HCT116 (cell line): ENCODE results near the gene DOCK1.

Experiments
- SIN3A ChIP-seq: IDR thresholded peaks from 2 replicates; pipeline ENCODE4 v1.6.1; 2012; ENCODE audit warnings: low read depth
- TF ChIP-seq, protein P1 (sequence below), 3 experiments: fragments of 200-600 bp in 1 of 3; sonication (generic) in 1 of 3; IDR thresholded peaks in 2 of 3; conservative IDR thresholded peaks in 1 of 3; 2 replicates each; pipeline ENCODE4 v1.5.1; 2012 to 2017; ENCODE audit warnings: low read depth in 2 of 3, low read length in 2 of 3, antibody characterized with exemption in 1 of 3, borderline replicate concordance in 1 of 3, control low read depth in 1 of 3, mild to moderate bottlenecking in 1 of 3, mixed read lengths in 1 of 3, mixed run types in 1 of 3, moderate library complexity in 1 of 3; ENCODE audit not compliant: insufficient read depth in 1 of 3

DNA sequence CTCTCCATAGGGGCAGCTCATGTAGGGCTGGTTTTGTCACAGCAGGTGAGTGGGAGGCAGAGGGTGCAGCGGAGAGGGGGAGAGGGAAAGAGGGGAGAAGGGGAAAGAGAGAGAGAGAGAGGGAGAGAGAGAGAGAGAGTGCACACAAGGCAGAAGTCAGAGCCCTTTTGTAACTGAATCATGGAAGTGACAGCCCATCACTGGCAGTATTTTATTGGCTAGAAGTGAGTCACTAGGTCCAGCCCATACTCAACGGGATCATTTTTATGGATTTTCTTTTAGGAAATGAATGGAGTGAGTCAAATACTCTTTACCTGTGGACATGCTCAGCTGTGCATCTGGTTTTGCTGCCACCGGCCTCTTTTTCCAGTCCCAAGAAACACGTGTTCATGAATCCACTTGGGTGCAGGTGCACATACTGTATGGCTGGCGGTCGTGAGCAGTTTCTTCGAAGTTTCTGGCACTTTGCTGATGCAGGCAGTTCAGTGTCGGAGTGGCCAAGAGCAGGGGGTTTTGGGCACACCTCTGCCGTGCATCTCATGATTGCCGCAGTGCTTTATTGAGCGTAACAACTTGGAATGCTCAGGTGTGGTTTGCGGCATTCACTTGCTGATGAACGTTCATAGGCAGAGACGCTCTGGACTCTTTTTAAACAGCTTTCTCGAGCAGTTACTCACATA is 40.3 kb downstream of the DOCK1 start:
- no peak for TF ChIP-seq SIN3A
- TF ChIP-seq, protein P1, sequence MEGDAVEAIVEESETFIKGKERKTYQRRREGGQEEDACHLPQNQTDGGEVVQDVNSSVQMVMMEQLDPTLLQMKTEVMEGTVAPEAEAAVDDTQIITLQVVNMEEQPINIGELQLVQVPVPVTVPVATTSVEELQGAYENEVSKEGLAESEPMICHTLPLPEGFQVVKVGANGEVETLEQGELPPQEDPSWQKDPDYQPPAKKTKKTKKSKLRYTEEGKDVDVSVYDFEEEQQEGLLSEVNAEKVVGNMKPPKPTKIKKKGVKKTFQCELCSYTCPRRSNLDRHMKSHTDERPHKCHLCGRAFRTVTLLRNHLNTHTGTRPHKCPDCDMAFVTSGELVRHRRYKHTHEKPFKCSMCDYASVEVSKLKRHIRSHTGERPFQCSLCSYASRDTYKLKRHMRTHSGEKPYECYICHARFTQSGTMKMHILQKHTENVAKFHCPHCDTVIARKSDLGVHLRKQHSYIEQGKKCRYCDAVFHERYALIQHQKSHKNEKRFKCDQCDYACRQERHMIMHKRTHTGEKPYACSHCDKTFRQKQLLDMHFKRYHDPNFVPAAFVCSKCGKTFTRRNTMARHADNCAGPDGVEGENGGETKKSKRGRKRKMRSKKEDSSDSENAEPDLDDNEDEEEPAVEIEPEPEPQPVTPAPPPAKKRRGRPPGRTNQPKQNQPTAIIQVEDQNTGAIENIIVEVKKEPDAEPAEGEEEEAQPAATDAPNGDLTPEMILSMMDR (IDR thresholded peaks at IDR 0.05 in 2 of 3, conservative IDR thresholded peaks at IDR 0.05 in 1 of 3; ENCODE audit: borderline replicate concordance in 1 of 3, insufficient read depth in 1 of 3, low read depth in 2 of 3, low read length in 2 of 3), result no peak
